ENCODE data around the gene SLC10A7.

DNA sequence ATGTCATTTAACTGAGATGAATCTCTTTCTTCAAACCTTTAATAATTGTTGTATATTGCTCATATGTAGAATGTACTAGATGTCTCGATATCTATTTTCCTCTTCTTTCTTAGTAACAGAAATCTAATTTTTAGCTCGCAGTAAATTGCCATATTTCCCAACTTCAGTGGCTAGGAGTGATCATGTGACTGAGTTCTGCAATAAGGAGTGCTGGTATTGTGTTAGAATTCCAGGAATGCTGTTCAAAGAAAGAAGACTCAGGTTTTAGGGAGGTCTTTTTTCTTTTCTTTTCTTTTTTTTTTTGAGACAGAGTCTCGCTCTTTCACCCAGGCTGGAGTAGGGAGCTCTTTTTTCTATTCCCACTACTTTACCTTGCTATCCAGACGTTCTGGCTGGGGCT lies 81.7 kb downstream of the SLC10A7 start:
- no peak for TF ChIP-seq POLR2A (IDR thresholded peaks at IDR 0.05)
- no peak for TF ChIP-seq EP300 (IDR thresholded peaks at IDR 0.05)
- TF ChIP-seq, protein P1, sequence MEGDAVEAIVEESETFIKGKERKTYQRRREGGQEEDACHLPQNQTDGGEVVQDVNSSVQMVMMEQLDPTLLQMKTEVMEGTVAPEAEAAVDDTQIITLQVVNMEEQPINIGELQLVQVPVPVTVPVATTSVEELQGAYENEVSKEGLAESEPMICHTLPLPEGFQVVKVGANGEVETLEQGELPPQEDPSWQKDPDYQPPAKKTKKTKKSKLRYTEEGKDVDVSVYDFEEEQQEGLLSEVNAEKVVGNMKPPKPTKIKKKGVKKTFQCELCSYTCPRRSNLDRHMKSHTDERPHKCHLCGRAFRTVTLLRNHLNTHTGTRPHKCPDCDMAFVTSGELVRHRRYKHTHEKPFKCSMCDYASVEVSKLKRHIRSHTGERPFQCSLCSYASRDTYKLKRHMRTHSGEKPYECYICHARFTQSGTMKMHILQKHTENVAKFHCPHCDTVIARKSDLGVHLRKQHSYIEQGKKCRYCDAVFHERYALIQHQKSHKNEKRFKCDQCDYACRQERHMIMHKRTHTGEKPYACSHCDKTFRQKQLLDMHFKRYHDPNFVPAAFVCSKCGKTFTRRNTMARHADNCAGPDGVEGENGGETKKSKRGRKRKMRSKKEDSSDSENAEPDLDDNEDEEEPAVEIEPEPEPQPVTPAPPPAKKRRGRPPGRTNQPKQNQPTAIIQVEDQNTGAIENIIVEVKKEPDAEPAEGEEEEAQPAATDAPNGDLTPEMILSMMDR (IDR thresholded peaks at IDR 0.05): no peak
